HG03045 (cell line): ENCODE data around the gene LYAR.
"Not testable (repeated sequence)": the region's sequence is repeated elsewhere in the genome, so short reads cannot be mapped to it uniquely, and the experiment has no call there.

Source experiments
- ATAC-seq: cut with Tn5 transposase; IDR thresholded peaks from one replicate; pipeline ENCODE4 v1.9.1; 2021; ENCODE audit warnings: mild to moderate bottlenecking, moderate library complexity; ENCODE audit not compliant: unreplicated experiment

LYAR gene

DNA sequence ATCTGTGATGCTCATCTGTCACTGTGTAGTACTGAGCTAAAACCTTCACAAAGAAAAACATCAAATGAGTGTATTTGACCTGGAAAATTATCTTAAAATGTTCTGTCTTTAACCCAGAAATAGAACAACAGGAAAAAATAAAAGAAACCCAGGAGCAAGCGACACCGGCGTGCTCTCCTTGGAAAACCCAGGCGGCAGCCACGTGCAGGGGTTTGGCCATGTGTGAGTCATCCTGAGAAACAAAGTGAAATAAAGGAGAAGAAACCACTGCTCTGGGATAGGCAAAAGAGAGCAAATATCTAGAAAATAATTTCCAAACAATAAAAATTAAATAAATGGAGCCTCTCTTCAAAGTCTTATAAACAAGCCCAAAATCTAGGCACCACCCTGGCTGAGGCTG is 22.0 kb downstream of the LYAR start:
- ATAC-seq, result no peak

DNA sequence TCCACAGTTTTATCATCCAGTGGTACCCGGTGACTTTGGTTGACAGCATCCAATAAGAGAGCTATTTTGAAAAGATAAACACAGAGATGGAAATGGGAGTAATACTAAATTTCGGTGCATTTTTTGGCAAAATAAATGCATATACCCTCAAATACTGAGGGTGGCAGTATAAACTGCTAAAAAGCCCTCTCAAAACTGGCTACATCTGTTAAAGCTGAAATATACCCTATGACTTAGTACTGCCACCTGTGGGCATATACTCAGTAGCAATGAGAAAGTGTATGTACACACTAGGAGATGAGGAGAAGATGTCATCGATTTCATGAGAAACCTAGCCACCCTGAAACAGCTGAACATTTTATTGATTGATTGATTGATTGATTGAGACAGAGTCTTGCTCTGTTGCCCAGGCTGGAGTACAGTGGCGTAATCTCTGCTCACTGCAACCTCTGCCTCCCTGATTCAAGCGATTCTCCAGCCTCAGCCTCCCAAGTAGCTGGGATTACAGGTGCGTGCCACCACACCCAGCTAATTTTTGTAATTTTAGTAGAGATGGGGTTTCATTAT is 29.7 kb downstream of the LYAR start:
- ATAC-seq, result no peak

DNA sequence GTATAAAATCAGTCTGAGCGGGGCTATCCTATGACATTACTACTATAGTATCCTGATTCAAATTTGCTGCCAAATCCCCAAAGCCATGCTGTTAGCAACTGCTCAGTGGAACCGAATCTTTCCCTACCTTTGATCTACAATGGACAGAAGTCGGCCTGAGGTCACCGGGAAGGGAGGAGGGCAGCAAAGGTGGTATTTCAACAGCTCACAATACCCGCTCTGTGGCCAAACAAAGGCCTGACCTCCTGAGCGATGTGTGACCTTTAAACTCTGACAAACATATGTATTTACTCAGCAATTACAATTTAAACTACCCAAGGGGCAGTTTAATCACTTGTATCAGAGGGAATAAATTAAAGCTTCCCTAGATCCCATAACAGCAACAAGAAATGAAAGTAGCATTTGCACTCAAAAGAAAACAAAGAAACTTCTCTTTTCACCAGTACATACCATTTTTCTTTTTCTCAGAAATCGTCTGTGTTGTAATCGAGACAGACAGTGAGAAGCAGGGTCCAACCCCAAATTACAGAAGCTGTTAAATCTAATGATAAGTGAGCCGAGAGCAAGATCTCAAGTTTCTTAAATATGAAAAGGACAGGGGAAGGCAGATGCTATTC is 30.4 kb downstream of the LYAR start:
- no peak for ATAC-seq

DNA sequence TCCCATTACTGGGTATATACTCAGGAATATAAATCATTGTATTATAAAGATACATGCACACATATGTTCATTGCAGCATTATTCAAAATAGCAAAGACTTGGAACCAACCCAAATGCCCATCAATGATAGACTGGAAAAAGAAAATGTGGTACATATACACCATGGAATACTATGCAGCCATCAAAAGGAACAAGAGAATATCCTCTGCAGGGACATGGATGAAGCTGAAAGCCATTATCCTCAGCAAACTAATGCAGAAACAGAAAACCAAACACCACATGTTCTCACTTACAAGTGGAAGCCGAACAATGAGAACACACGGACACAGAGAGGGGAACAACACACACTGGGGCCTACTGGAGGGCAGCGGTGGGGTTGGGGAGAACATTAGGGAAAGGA is 32.2 kb downstream of the LYAR start:
- not testable (repeated sequence) for ATAC-seq

DNA sequence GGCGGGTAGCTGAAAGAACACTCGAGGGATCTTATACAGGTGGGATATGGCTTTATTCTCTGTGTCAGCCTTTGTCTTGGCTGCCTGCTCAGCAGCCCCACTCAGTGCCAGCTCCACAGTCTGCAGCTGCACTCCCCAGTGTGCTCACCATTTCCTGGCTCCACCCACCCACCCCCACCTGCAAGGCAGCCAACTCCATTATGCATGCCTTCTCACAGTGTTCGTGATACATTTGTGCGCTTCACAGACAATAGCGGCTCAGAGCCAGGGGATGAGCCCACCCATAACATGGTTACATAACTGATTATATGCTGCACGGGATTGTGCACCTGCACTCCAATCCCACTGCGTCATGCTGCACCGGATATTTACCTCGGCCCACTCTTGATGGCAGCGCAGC is 33.2 kb downstream of the LYAR start:
- no peak for ATAC-seq

DNA sequence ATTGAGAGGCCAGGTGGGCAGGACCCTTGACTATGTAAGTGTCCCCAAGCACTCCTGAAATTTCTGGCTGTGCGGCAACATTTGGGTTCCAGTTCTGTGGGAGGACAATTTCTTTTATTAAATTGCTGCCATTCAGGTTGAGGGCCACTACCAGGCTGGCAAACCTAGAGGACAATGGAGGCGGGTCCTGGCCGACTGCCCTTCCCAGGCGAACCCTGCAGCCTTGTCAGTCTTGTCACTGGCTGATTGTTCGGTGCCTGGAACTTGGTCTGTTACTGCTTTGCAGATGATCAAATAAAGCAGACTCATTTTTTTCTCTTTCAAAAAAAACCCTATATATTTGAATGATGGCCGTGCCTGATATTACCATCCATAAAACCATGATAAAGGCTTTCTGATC is 35.3 kb downstream of the LYAR start:
- no peak for ATAC-seq

DNA sequence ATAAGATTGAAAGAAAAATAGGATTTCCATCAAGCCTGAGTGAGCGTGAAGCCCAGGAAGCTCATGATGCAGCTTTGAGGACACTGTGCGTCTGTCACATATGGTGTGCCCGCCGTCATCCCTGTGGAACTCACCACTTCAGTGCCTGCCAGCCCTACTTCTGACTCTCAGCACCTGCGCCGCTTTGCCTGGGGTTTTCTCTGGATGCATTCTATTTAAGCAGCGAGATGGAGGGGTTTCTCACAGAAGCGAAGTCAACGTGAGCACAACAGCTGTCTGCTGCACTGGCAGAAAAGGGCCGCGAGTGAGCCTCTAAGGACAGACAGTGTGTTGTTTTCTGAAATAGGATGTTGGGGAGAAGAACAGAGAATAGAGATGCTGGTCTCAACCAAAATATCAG is 35.8 kb downstream of the LYAR start:
- no peak for ATAC-seq

DNA sequence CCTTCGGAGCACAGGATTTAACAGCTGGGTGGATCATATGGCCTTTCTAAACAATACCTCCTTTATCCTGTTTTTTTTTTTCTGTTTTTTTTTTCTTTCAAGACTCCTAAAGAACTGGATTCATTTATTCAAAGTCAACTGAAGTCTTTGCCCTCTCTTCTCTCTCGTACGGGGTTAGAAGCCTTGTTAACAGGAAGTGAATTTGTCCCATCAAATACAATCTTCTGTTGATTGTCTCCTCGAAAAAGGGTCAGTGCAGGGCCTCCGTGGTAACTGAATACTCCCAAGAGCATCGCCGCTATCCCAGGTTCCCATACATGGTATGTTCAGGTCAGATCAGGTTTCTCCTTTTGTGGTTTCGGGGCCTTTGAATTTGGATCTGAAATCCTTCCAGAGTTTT is 40.1 kb downstream of the LYAR start:
- no peak for ATAC-seq

DNA sequence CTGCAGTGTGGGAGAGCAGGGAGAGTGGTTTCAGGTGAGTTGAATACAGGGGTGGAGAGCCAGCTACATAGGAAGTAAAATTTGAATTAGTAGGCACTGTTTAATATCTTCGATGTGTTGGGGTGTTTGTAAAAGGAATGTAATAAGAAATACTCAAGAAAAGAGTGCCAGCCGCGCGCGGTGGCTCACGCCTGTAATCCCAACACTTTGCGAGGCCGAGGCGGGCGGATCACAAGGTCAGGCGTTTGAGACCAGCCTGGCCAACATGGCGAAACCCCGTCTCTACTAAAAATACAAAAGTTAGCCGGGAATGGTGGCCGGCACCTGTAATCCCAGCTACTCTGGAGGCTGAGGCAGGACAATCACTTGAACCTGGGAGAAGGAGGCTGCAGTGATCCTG is 40.6 kb downstream of the LYAR start:
- not testable (repeated sequence) for ATAC-seq

DNA sequence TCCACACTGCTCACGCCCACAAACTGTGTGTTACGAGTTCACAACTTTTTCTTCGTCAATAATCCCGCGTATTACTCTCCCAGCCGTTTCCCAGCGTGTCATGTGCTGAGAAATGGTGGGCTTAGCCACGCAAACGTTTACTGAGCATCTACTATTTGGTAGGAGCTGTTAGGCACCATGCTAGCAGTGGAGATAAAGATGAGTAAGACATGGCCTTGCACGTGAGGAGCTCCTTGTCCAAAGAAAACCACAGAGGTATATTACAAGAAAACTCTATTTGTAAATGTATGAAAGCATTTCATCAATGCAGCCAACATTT is 41.1 kb downstream of the LYAR start:
- no peak for ATAC-seq

DNA sequence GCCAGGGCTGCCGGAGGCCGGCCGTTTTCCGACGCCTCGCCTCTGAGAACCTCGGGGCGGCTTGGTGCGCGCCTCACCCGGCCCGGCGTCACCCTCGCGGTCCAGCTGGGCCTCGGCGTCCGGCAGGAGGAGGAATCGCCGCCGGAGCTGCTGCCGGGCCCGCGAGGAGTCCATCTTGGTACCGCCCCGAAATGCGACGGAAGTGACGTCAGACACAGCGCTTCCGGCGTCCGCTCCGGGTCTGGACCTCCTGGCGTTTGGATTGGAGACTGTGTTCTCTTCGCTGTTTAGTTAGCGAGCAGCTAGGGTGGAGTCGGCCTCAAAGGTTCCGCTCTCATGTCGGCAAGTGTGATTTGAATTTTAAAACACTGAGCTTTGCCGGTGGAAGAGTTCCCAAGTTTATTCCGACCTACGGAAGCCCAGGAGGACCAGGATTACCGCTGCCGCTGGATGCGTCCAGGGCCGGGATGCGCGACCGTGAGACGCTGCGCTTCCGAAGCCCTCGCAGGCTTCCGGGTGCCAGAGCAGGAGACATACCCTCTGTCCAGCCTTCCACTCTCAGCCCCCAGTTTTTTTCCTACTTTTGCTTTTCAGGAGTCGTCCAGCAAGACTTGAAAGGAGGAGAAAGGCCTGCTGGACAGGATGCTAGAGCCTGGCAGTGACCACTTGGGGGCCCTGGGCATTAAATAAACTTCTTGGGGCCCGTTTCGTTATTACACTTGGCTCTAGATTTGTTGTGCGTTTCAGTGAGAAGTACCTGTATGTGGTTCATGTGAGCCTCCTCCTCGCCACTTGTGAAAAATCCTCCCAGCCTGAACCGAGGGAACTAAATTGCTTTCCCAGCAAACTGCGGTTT is 41.7 kb downstream of the LYAR start, which contains the start of gene TMEM128:
Gene TMEM128 (minus strand): TSS at position 195 of the 856 bp plus-strand sequence. CDS start 21 bp downstream, at position 174.
- peak; percentile 96 for ATAC-seq

DNA sequence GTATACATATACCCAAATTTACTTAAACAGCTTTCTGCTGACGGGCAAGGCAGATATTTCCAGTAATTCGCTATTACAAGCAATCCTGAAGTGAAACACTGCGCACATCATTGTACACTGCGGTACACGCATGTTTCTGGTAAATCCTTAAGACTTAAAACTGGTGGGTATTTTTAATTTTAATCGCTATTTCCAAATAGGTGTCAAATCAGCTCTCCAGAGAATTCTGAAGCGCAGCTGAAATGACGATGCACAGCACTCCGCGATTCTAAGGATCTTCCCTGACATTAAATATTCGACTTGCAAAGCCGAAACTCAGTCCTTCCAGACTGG is 42.3 kb downstream of the LYAR start:
- ATAC-seq, result peak; percentile 4

DNA sequence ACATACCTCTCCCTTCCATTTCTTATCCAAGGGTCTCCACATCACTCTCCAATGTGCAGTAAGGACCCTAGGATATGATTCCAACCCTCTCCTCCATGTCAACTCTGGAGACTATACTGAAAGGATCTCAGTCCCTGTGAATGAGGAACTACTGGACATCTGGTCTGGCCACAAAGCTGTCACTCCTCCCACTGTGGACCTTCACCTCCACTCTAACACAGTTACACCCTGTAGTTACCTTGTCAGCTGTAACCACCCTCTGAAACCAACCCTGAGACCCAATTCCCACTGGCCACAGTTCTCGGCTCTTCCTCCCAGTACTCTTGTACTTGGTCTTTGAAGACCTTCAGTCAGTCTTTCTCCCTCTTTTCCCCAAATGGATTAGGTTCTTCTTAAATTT is 44.8 kb downstream of the LYAR start:
- no peak for ATAC-seq

DNA sequence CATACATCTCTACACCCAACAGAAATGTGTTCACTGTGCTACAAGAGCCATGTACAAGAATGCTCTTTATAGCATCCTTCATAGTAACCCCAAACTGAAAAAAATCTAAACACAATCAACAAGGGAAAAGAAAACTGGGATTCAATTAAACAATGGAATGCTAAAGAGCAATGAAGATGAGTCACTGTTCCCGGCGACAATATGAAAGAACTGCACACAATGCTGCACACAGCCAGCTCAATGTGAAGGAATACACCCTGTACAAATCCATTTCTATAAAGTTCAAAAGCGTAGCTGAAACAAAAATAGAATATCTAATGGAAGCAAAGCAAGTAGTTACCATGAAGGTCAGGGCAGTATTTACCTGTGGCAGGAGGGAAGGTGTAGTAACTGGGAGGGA is 50.4 kb downstream of the LYAR start:
- not testable (repeated sequence) for ATAC-seq

DNA sequence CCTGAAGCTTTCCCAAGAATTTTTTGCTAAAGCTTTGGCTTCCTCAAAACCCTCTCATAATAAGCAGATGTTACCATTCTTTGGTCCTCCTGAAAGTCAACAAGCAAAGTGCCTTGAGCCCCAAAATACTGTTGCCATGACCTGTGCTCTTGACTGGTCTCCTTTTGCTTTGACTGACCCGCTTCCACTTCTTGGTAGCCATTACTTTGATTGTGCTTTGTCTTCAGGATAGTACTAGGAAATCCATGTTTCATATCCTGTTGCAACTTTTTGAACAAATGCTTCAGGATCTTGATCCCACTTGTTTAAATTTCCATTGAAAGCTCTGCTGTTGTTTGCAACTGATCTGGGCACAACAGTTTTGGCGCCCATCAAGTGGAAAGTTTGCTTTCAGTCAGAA is 56.3 kb downstream of the LYAR start:
- ATAC-seq, result no peak

DNA sequence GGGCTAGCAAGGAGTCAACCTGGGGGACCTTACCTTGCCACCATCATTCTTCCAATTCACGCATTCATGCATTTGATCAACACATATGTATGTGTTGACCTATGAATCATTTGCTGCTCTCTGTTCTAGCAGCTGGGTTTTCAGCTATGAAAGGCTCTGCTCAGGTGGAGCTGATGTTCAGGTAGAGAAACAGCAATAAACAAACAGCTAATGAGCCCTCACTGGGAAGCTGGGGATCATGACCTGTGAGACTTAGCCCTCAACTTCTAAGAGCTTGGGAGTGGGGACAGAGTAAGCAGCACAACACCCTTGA is 61.6 kb downstream of the LYAR start:
- ATAC-seq, result no peak

DNA sequence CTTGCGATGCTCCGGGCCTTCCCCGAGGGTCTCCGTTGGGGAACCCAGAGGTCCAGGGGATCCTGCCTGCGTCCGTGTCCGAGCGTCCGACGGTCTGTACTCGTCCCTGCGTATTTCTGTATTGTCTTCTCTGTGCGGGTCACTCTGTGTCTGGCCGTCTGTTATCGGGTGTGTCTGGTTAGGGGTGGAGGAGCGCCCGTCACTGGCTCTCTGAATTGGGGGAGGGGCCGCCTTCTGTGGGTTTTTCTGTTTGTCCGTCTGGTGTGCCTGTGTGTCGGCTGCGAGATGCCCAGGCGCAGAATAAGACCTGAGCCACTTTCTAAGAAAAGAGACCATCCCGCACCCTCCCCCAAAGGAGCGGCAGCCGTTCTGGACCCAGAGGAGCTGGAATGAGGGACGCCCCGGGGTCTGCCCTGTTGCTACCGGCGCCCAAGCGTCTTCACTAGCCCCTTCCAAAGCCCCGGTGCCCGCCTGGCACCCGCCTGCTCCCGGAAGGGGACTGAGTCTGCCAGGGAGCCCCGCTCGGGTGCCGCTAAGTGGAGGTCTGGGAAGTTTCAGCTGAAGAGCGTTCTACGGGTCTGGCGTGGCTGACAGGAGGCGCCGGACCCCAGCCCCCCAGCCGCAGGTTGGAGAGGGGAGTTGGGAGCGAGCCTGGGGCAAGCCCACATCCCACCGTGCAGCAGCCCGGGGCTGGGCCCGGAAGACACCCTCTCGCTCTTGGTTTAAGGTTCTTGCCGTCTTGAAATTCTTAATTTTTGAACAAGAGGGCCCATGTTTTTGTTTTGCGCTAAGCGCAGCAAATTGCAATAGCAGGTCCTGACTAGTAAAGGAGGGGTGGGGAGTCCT is 62.2 kb downstream of the LYAR start:
- ATAC-seq, result no peak

DNA sequence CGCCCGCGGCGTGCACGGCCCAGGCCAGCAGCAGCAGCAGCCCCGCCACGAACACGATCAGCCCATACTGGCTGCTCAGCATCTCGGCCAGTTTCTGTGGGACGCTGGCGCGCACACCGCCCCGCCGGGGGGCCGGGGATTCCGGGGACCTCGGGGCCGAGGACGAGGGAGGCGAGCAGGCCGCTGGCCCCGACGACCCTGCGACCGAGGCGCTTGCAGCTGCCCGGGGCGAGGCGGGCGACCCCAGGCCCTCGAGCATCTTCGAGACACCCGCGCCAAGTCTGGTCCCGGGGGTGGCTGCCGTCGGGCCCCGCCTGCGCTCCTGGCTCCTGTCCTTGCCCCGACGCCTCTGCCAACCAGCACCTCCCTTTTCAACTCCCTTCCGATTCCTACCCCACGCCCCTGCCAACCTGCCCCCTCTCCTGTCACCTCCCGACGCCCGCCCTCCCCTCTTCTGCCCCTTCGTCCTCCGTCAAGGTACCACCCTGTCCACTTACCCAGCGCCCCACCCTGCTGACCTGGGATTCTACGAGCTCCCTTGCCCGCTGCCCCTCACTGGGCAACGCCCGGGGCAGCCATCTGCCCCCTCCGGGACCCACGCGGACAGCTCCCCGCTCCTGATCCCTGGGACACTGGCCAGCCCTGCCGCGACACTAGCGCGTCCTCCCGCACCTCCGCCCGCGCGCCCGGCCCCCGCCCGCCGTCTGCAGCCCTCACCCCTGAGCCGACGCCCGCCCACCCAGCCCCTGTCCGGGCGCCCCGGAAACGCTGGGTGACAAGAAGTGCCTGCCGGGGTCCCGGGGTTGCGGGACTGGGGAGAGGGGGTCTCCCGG is 63.1 kb downstream of the LYAR start, which contains the start of gene OTOP1:
Gene OTOP1 (minus strand): TSS at position 324 of the 833 bp plus-strand sequence. CDS start 65 bp downstream, at position 259.
- no peak for ATAC-seq

DNA sequence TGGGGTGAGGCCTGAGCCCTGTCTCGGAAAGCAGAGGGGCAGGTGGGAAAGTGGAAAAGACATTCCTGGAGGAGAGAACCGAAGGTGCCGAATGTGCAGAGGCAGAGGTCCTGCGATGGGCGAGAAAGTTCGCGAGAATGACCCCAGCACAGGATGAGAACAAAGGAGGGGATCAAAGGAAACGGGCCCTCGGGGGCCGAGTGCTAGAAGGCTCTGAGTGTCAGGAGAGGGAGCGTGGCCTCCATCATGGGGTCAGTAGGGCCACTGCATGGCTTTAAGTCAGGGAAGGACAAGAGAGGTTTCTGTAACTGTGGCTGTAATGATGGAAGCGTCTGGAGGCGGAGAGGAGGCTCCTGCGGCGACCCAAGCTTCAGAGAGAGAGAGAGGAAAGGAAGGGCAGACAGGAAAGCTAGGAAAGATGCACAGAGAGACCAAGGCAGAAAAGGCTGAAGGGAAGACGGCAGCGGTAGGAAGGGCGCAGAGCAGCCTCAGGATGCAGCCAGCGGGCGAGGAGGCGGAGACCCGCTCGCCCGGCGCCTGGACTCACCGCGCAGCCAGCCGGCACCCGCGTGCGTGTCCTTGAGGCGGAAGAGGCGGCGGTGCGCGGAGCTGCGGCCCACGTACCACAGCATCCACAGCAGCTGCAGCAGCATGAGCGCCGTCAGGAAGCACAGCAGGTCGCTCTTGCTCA is 63.9 kb downstream of the LYAR start:
- no peak for ATAC-seq
